ENCODE measurements around the gene ENOX1. TPM values are rescaled to one million over a fixed set of nuclear protein-coding genes. Genes with fewer than 3 reads are reported as not detected.

Gene ENOX1
- total and polyA plus RNA-seq, 5 donors, result 2.1 to 2.6 (median 2.2) TPM

GRCh38 chr13:43269037-43269481 is 517.7 kb downstream of the ENOX1 start:
- intact Hi-C loops (cut with DNase I), result no loop called here

GRCh38 chr13:43268632-43269031 is 518.1 kb downstream of the ENOX1 start:
- H3K4me3 ChIP-seq (ENCODE audit: low read length), result no peak overlapping the region
- 55% methylated on average over 2 of the region's 2 CpGs for WGBS
- intact Hi-C loops (cut with DNase I), result no loop called here

More at GRCh38 chr13:43269037-43269481, 517.7 kb downstream of the ENOX1 start:
- Histone ChIP-seq H3K27me3 (ENCODE audit: control insufficient read depth, insufficient read depth) (no peaks in the 10 kb centered on the region), H3K27ac (ENCODE audit: low read length) (no peak overlapping the region), H3K4me3 (ENCODE audit: low read length) (no peak overlapping the region), H3K4me1 (ENCODE audit: control insufficient read depth, insufficient read depth, low read length) (no peaks in the 10 kb centered on the region), H3K9me3 (ENCODE audit: control insufficient read depth, low read length) (no peaks in the 10 kb centered on the region)
- 30% methylated on average over 5 of the region's 5 CpGs for WGBS
- peak in 1 of 3 donors; percentile 25 for DNase-seq
- ATAC-seq, result peak; percentile 75 to 87

GRCh38 chr13:43267916-43268315 is 518.9 kb downstream of the ENOX1 start:
- Histone ChIP-seq H3K9me3 (ENCODE audit: control insufficient read depth, low read length) (no peaks in the 10 kb centered on the region), H3K4me3 (ENCODE audit: low read length) (no peak overlapping the region), H3K27ac (ENCODE audit: low read length) (no peak overlapping the region), H3K27me3 (ENCODE audit: control insufficient read depth, insufficient read depth) (no peaks in the 10 kb centered on the region), H3K4me1 (ENCODE audit: control insufficient read depth, insufficient read depth, low read length) (no peaks in the 10 kb centered on the region)
- ATAC-seq (no peak), DNase-seq (no peak)
- WGBS, result 71% methylated on average over 3 of the region's 3 CpGs
- intact Hi-C loops (cut with DNase I), result no loop called here

More at GRCh38 chr13:43268632-43269031, 518.1 kb downstream of the ENOX1 start:
- no peaks in the 10 kb centered on the region for H3K9me3 ChIP-seq (ENCODE audit: control insufficient read depth, low read length)
- ATAC-seq (peak; percentile 55 to 65), DNase-seq (no peak)
- H3K27ac ChIP-seq (ENCODE audit: low read length), result no peak overlapping the region
- no peaks in the 10 kb centered on the region for H3K4me1 ChIP-seq (ENCODE audit: control insufficient read depth, insufficient read depth, low read length)
- H3K27me3 ChIP-seq (ENCODE audit: control insufficient read depth, insufficient read depth), result no peaks in the 10 kb centered on the region

- no peak for DNase-seq
- no peaks in the 10 kb centered on the region for H3K9me3 ChIP-seq (ENCODE audit: control insufficient read depth, low read length)
- H3K4me1 ChIP-seq (ENCODE audit: control insufficient read depth, insufficient read depth, low read length), result no peaks in the 10 kb centered on the region
- no peaks in the 10 kb centered on the region for H3K27me3 ChIP-seq (ENCODE audit: control insufficient read depth, insufficient read depth)
- no peak for ATAC-seq
- 71% methylated on average over 9 of the region's 9 CpGs for WGBS
- H3K4me3 ChIP-seq (ENCODE audit: low read length), result no peak overlapping the region
- intact Hi-C loops (cut with DNase I), result no loop called here
- no peak overlapping the region for H3K27ac ChIP-seq (ENCODE audit: low read length)
Measured at GRCh38 chr13:43266936-43267615, 519.7 kb downstream of the ENOX1 start.

GRCh38 chr13:43265028-43265427 is 521.7 kb downstream of the ENOX1 start:
- ATAC-seq, result no peak

GRCh38 chr13:43264458-43264857 is 522.3 kb downstream of the ENOX1 start:
- Histone ChIP-seq H3K4me1 (ENCODE audit: control insufficient read depth, insufficient read depth, low read length) (no peaks in the 10 kb centered on the region), H3K27ac (ENCODE audit: low read length) (no peak overlapping the region), H3K9me3 (ENCODE audit: control insufficient read depth, low read length) (no peaks in the 10 kb centered on the region), H3K27me3 (ENCODE audit: control insufficient read depth, insufficient read depth) (no peaks in the 10 kb centered on the region), H3K4me3 (ENCODE audit: low read length) (no peak overlapping the region)
- ATAC-seq (no peak), DNase-seq (no peak)
- intact Hi-C loops (cut with DNase I), result no loop called here
- 95% methylated on average over 1 of the region's 1 CpG for WGBS

More at GRCh38 chr13:43265028-43265427, 521.7 kb downstream of the ENOX1 start:
- no peak overlapping the region for H3K4me3 ChIP-seq (ENCODE audit: low read length)
- no peak overlapping the region for H3K27ac ChIP-seq (ENCODE audit: low read length)
- H3K27me3 ChIP-seq (ENCODE audit: control insufficient read depth, insufficient read depth), result no peaks in the 10 kb centered on the region
- no peak for DNase-seq
- no peaks in the 10 kb centered on the region for H3K9me3 ChIP-seq (ENCODE audit: control insufficient read depth, low read length)
- 69% methylated on average over 4 of the region's 4 CpGs for WGBS
- intact Hi-C loops (cut with DNase I), result no loop called here
- H3K4me1 ChIP-seq (ENCODE audit: control insufficient read depth, insufficient read depth, low read length), result no peaks in the 10 kb centered on the region

GRCh38 chr13:43263047-43263446 is 523.7 kb downstream of the ENOX1 start:
- no peak for ATAC-seq
- no peak overlapping the region for H3K27ac ChIP-seq (ENCODE audit: low read length)
- intact Hi-C loops (cut with DNase I), result no loop called here

GRCh38 chr13:43260999-43261398 is 525.8 kb downstream of the ENOX1 start:
- intact Hi-C loops (cut with DNase I), result no loop called here
- no peaks in the 10 kb centered on the region for H3K4me1 ChIP-seq (ENCODE audit: control insufficient read depth, insufficient read depth, low read length)
- H3K9me3 ChIP-seq (ENCODE audit: control insufficient read depth, low read length), result no peaks in the 10 kb centered on the region
- no peak for ATAC-seq
- no peak for DNase-seq
- H3K27me3 ChIP-seq (ENCODE audit: control insufficient read depth, insufficient read depth), result no peaks in the 10 kb centered on the region
- H3K4me3 ChIP-seq (ENCODE audit: low read length), result no peak overlapping the region
- WGBS, result 88% methylated on average over 5 of the region's 5 CpGs
- no peak overlapping the region for H3K27ac ChIP-seq (ENCODE audit: low read length)

More at GRCh38 chr13:43263047-43263446, 523.7 kb downstream of the ENOX1 start:
- no peak for DNase-seq
- no peaks in the 10 kb centered on the region for H3K9me3 ChIP-seq (ENCODE audit: control insufficient read depth, low read length)
- no peaks in the 10 kb centered on the region for H3K27me3 ChIP-seq (ENCODE audit: control insufficient read depth, insufficient read depth)
- 86% methylated on average over 2 of the region's 2 CpGs for WGBS
- no peaks in the 10 kb centered on the region for H3K4me1 ChIP-seq (ENCODE audit: control insufficient read depth, insufficient read depth, low read length)
- no peak overlapping the region for H3K4me3 ChIP-seq (ENCODE audit: low read length)

GRCh38 chr13:43258771-43259170 is 528.0 kb downstream of the ENOX1 start:
- no peaks in the 10 kb centered on the region for H3K27me3 ChIP-seq (ENCODE audit: control insufficient read depth, insufficient read depth)
- intact Hi-C loops (cut with DNase I), result no loop called here
- no peak for ATAC-seq
- no peak overlapping the region for H3K27ac ChIP-seq (ENCODE audit: low read length)
- no peak for DNase-seq
- H3K9me3 ChIP-seq (ENCODE audit: control insufficient read depth, low read length), result no peaks in the 10 kb centered on the region
- H3K4me1 ChIP-seq (ENCODE audit: control insufficient read depth, insufficient read depth, low read length), result no peaks in the 10 kb centered on the region
- H3K4me3 ChIP-seq (ENCODE audit: low read length), result no peak overlapping the region
- WGBS, result 98% methylated on average over 1 of the region's 1 CpG

- DNase-seq, result no peak
Measured at GRCh38 chr13:43257765-43258164, 529.0 kb downstream of the ENOX1 start.

GRCh38 chr13:43251961-43252360 is 534.8 kb downstream of the ENOX1 start:
- H3K4me1 ChIP-seq (ENCODE audit: control insufficient read depth, insufficient read depth, low read length), result peaks cover 2% of the 10 kb centered on the region
- ATAC-seq (peak in 1 of 2 donors; percentile 43), DNase-seq (no peak)
- H3K4me3 ChIP-seq (ENCODE audit: low read length), result no peak overlapping the region
- H3K27ac ChIP-seq (ENCODE audit: low read length), result no peak overlapping the region
- no peaks in the 10 kb centered on the region for H3K9me3 ChIP-seq (ENCODE audit: control insufficient read depth, low read length)
- intact Hi-C loops (cut with DNase I), result no loop called here
- H3K27me3 ChIP-seq (ENCODE audit: control insufficient read depth, insufficient read depth), result no peaks in the 10 kb centered on the region
- 53% methylated on average over 5 of the region's 5 CpGs for whole genome bisulfite sequencing

More at GRCh38 chr13:43257765-43258164, 529.0 kb downstream of the ENOX1 start:
- no peak for ATAC-seq
- Histone ChIP-seq H3K4me1 (ENCODE audit: control insufficient read depth, insufficient read depth, low read length) (no peaks in the 10 kb centered on the region), H3K27me3 (ENCODE audit: control insufficient read depth, insufficient read depth) (no peaks in the 10 kb centered on the region), H3K4me3 (ENCODE audit: low read length) (no peak overlapping the region), H3K9me3 (ENCODE audit: control insufficient read depth, low read length) (no peaks in the 10 kb centered on the region), H3K27ac (ENCODE audit: low read length) (no peak overlapping the region)
- intact Hi-C loops (cut with DNase I), result no loop called here

All from right cardiac atrium (tissue), 5 donors.